ENCODE results near the gene ACTG2.

GRCh38 chr2:73851274-73851673 is 41.5 kb upstream of the ACTG2 start:
- TF ChIP-seq CTCF (IDR thresholded peaks at IDR 0.05) = peak in 3 of 5 experiments; percentile 25 to 71 (median 37)
- TF ChIP-seq POLR2A (IDR thresholded peaks at IDR 0.05) = no peak
- no peak for TF ChIP-seq EP300 (IDR thresholded peaks at IDR 0.05; ENCODE audit: low read depth)
- TF ChIP-seq POLR2AphosphoS5 (IDR thresholded peaks at IDR 0.05) = no peak

Measured in transverse colon (tissue), 4 donors.